ENCODE results near the gene PPP2R1B. TPM values are rescaled to one million over a fixed set of nuclear protein-coding genes. Genes with fewer than 3 reads are reported as not detected.

The PPP2R1B gene
- polyA plus RNA-seq (10.4 and 11.8 TPM in 2 replicates), polyA minus RNA-seq (20.7 and 28.0 TPM in 2 replicates)

DNA sequence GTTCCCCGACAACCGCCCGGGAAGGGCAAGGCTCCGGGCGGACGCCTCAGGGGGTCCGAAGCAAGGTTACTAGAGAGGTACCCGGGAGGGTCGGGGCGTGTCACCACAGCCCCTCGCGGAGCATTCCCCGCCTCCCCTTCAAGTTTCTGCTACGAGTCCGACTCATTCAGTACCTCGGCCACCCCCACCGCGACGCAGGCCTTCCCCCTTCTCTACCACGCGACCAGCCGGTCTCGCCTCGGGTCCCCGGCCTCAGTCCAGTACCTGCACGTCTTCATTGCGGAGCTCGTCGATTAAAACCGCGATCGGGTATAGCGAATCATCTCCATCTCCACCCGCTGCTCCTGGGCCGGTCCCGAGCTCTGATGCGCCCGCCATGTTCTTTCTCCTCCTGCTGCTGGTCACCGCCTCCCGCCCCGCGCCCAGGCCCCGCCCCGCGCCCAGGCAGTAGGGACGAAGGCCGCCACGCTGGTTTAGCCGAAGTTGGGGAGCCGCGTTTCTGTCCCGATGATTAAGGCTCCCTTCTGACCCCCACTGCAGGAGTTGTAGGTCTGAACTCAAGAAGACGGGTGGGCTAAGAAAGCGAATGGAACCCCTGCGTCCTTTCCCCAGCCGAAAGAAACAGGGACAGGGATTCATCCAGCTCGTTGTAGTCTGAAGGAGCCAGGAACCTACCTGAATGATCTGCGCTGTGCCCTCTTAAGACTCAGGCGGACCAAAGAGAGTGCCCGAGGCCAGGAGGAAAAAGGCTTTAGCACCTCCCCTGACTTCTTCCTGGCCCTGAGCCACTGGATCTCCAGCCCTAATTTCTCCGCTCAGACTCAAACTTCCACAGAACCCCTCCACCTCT lies at the start of gene PPP2R1B:
TSS of gene PPP2R1B (minus strand) at position 406 of the 850 bp plus-strand sequence. CDS start at position 378, 28 bp downstream.
- Histone ChIP-seq H4K20me1 (ENCODE audit: insufficient read depth) (no peaks in the 10 kb centered on the region), H3K79me2 (replicated peaks; ENCODE audit: insufficient read depth, low read length) (peaks cover 17% of the 10 kb centered on the region), H2AFZ (ENCODE audit: low read depth, low read length) (peak within 1 kb of the TSS; percentile 87), H3K27me3 (ENCODE audit: insufficient read depth, low read depth, low read length) (no peaks in the 10 kb centered on the region), H3F3A (ENCODE audit: insufficient read depth, low read length, poor library complexity, severe bottlenecking) (no peaks in the 10 kb centered on the region), H3K9ac (ENCODE audit: low read length) (peak within 1 kb of the TSS; percentile 76), H3K9me3 (ENCODE audit: low read length) (no peaks in the 10 kb centered on the region), H3K9me2 (ENCODE audit: insufficient read depth, low read length) (no peaks in the 10 kb centered on the region), H3K27ac (ENCODE audit: low read length) (peak within 1 kb of the TSS; percentile 43), H3K4me2 (ENCODE audit: low read length) (peak within 1 kb of the TSS; percentile 80), H3K4me3 (ENCODE audit: low read length) (peak within 1 kb of the TSS; percentile 97), H3K36me3 (ENCODE audit: insufficient read depth, low read length) (no peaks in the 10 kb centered on the region)
- TF ChIP-seq SMC3 (conservative IDR thresholded peaks at IDR 0.05; ENCODE audit: poor library complexity) (no peak), POLR2AphosphoS5 (IDR thresholded peaks at IDR 0.05) (peak; percentile 80), EZH2 (IDR thresholded peaks at IDR 0.05; ENCODE audit: borderline replicate concordance, insufficient read depth, low read length, poor library complexity, severe bottlenecking) (no peak), MXI1 (conservative IDR thresholded peaks at IDR 0.05; ENCODE audit: poor library complexity, severe bottlenecking) (peak; percentile 44), EP300 (conservative IDR thresholded peaks at IDR 0.05; ENCODE audit: poor library complexity, severe bottlenecking) (no peak)
- TF ChIP-seq, protein P1, sequence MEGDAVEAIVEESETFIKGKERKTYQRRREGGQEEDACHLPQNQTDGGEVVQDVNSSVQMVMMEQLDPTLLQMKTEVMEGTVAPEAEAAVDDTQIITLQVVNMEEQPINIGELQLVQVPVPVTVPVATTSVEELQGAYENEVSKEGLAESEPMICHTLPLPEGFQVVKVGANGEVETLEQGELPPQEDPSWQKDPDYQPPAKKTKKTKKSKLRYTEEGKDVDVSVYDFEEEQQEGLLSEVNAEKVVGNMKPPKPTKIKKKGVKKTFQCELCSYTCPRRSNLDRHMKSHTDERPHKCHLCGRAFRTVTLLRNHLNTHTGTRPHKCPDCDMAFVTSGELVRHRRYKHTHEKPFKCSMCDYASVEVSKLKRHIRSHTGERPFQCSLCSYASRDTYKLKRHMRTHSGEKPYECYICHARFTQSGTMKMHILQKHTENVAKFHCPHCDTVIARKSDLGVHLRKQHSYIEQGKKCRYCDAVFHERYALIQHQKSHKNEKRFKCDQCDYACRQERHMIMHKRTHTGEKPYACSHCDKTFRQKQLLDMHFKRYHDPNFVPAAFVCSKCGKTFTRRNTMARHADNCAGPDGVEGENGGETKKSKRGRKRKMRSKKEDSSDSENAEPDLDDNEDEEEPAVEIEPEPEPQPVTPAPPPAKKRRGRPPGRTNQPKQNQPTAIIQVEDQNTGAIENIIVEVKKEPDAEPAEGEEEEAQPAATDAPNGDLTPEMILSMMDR (IDR thresholded peaks at IDR 0.05; ENCODE audit: poor library complexity, severe bottlenecking), result no peak
- TF ChIP-seq, protein P2, sequence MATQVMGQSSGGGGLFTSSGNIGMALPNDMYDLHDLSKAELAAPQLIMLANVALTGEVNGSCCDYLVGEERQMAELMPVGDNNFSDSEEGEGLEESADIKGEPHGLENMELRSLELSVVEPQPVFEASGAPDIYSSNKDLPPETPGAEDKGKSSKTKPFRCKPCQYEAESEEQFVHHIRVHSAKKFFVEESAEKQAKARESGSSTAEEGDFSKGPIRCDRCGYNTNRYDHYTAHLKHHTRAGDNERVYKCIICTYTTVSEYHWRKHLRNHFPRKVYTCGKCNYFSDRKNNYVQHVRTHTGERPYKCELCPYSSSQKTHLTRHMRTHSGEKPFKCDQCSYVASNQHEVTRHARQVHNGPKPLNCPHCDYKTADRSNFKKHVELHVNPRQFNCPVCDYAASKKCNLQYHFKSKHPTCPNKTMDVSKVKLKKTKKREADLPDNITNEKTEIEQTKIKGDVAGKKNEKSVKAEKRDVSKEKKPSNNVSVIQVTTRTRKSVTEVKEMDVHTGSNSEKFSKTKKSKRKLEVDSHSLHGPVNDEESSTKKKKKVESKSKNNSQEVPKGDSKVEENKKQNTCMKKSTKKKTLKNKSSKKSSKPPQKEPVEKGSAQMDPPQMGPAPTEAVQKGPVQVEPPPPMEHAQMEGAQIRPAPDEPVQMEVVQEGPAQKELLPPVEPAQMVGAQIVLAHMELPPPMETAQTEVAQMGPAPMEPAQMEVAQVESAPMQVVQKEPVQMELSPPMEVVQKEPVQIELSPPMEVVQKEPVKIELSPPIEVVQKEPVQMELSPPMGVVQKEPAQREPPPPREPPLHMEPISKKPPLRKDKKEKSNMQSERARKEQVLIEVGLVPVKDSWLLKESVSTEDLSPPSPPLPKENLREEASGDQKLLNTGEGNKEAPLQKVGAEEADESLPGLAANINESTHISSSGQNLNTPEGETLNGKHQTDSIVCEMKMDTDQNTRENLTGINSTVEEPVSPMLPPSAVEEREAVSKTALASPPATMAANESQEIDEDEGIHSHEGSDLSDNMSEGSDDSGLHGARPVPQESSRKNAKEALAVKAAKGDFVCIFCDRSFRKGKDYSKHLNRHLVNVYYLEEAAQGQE (IDR thresholded peaks at IDR 0.05; ENCODE audit: borderline replicate concordance), result peak; percentile 47

DNA sequence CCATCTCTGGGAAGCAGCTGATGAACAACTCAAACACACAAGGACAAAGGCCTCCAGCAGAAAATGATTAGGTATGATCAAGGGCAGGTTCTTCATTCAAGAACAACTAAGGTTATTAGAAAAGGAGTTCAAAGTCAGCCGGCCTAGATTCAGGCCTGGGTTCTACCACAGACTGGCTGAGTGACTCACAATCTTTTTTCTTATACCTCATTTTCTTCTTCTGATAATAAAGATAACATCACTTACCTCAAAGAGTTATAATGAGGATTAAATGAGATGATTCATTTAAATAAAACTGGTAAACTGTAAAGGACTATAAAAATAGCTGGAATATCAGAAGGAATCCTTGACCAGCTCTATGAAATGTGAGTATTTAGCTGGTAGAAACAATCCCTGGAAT lies 49.3 kb upstream of the PPP2R1B start:
- H3K36me3 ChIP-seq (ENCODE audit: insufficient read depth, low read length), result peaks cover 4% of the 10 kb centered on the region
- no peak overlapping the region for H3K9ac ChIP-seq (ENCODE audit: low read length)
- H2AFZ ChIP-seq (ENCODE audit: low read depth, low read length), result no peak overlapping the region
- no peaks in the 10 kb centered on the region for H3K9me3 ChIP-seq (ENCODE audit: low read length)
- no peak overlapping the region for H3K27ac ChIP-seq (ENCODE audit: low read length)
- TF ChIP-seq POLR2AphosphoS5 (IDR thresholded peaks at IDR 0.05) (no peak), TAF1 (IDR thresholded peaks at IDR 0.05; ENCODE audit: low read depth) (no peak), MXI1 (conservative IDR thresholded peaks at IDR 0.05; ENCODE audit: poor library complexity, severe bottlenecking) (no peak), EZH2 (IDR thresholded peaks at IDR 0.05; ENCODE audit: borderline replicate concordance, insufficient read depth, low read length, poor library complexity, severe bottlenecking) (no peak), RAD21 (conservative IDR thresholded peaks at IDR 0.05) (no peak), EP300 (conservative IDR thresholded peaks at IDR 0.05; ENCODE audit: poor library complexity, severe bottlenecking) (no peak), SMC3 (conservative IDR thresholded peaks at IDR 0.05; ENCODE audit: poor library complexity) (no peak)
- TF ChIP-seq, protein P1 (IDR thresholded peaks at IDR 0.05; ENCODE audit: poor library complexity, severe bottlenecking), result no peak
- TF ChIP-seq, protein P2 (IDR thresholded peaks at IDR 0.05; ENCODE audit: borderline replicate concordance), result no peak
- H3K4me3 ChIP-seq (ENCODE audit: low read length), result no peak overlapping the region
- no peaks in the 10 kb centered on the region for H3K27me3 ChIP-seq (ENCODE audit: insufficient read depth, low read depth, low read length)
- H3K9me2 ChIP-seq (ENCODE audit: insufficient read depth, low read length), result no peaks in the 10 kb centered on the region
- H3F3A ChIP-seq (ENCODE audit: insufficient read depth, low read length, poor library complexity, severe bottlenecking), result no peaks in the 10 kb centered on the region
- no peak overlapping the region for H3K4me2 ChIP-seq (ENCODE audit: low read length)
- no peaks in the 10 kb centered on the region for H4K20me1 ChIP-seq (ENCODE audit: insufficient read depth)
- H3K79me2 ChIP-seq (replicated peaks; ENCODE audit: insufficient read depth, low read length), result no peaks in the 10 kb centered on the region

Data from neural cell (in vitro differentiated cells).